Nephron progenitor cell (in vitro differentiated cells): ENCODE measurements around the gene LRCH3.
"Not testable (repeated sequence)": the region's sequence is repeated elsewhere in the genome, so short reads cannot be mapped to it uniquely, and the experiment has no call there.

Experiments
- DNase-seq: peaks from one replicate; pipeline ENCODE4 v3.0.0; 2021
- H3K27ac Mint-ChIP-seq: 2 replicates; pipeline ENCODE4 v1.8.0; 2021; ENCODE audit warnings: mild to moderate bottlenecking, moderate library complexity, mixed read lengths
- H3K27me3 Mint-ChIP-seq: 2 replicates; pipeline ENCODE4 v1.8.0; 2021; ENCODE audit warnings: mild to moderate bottlenecking, low read depth, mixed read lengths; ENCODE audit not compliant: poor library complexity
- H3K36me3 Mint-ChIP-seq: 2 replicates; pipeline ENCODE4 v1.8.0; 2021; ENCODE audit warnings: low read depth, mixed read lengths
- H3K4me1 Mint-ChIP-seq: 2 replicates; pipeline ENCODE4 v1.8.0; 2021; ENCODE audit warnings: mixed read lengths
- H3K4me3 Mint-ChIP-seq: 2 replicates; pipeline ENCODE4 v1.8.0; 2021; ENCODE audit warnings: mild to moderate bottlenecking, moderate library complexity, mixed read lengths
- H3K9me3 Mint-ChIP-seq: 2 replicates; pipeline ENCODE4 v1.8.0; 2021; ENCODE audit warnings: mild to moderate bottlenecking, moderate library complexity, mixed read lengths
- TF ChIP-seq, protein P1 (sequence below): fragments of 200-600 bp; sonication (generic); IDR thresholded peaks from 2 replicates; pipeline ENCODE4 v1.5.0; 2021; ENCODE audit warnings: antibody characterized with exemption

LRCH3 gene

DNA sequence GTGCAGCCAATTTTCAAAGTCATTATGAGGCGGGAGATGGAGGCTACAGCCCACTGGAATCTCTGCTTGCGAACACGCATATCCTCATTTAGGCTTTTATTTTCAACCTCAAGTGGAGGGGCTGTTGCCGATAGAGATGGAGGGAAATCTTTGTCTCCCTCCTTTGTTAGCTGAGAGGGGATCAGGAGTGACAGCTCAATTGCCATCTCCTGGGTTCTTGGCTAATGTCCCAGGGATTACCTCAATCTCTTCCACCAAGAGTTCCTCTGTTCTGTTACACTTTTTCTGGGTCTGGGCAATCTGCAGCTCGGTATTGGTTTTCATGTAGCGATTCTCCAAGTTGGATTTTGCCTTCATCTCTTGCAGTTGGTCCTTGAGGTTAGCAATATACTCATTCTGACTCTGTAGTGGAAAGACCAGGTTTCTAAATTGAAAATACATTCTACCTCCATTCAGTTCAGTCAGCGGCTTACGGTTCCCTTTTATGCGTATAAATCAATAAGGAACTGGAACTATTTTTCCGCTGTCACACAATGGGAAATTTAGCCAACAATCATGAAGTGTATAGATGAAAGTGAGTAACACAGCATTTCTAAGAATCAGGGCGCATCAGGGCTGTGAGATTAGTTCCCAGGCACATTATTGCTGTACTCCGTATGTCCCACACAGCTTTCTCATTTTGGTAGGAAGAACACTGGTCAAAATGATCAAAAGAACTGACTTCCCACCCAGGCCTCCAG is 122.8 kb downstream of the LRCH3 start:
- Mint-ChIP-seq H3K36me3 (peaks cover 9% of the 10 kb centered on the region), H3K9me3 (no peaks in the 10 kb centered on the region), H3K27ac (no peak overlapping the region), H3K4me1 (peaks cover 4% of the 10 kb centered on the region), H3K27me3 (peaks cover 4% of the 10 kb centered on the region), H3K4me3 (no peak overlapping the region)
- TF ChIP-seq, protein P1, sequence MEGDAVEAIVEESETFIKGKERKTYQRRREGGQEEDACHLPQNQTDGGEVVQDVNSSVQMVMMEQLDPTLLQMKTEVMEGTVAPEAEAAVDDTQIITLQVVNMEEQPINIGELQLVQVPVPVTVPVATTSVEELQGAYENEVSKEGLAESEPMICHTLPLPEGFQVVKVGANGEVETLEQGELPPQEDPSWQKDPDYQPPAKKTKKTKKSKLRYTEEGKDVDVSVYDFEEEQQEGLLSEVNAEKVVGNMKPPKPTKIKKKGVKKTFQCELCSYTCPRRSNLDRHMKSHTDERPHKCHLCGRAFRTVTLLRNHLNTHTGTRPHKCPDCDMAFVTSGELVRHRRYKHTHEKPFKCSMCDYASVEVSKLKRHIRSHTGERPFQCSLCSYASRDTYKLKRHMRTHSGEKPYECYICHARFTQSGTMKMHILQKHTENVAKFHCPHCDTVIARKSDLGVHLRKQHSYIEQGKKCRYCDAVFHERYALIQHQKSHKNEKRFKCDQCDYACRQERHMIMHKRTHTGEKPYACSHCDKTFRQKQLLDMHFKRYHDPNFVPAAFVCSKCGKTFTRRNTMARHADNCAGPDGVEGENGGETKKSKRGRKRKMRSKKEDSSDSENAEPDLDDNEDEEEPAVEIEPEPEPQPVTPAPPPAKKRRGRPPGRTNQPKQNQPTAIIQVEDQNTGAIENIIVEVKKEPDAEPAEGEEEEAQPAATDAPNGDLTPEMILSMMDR = no peak
- DNase-seq = no peak

- H3K9me3 Mint-ChIP-seq, H3K27me3 Mint-ChIP-seq, H3K4me3 Mint-ChIP-seq, H3K4me1 Mint-ChIP-seq, DNase-seq, H3K27ac Mint-ChIP-seq: not testable (repeated sequence)
- peaks cover 19% of the 10 kb centered on the region for H3K36me3 Mint-ChIP-seq
Observed at GRCh38 chr3:197921429-197922275, 130.6 kb downstream of the LRCH3 start.

DNA sequence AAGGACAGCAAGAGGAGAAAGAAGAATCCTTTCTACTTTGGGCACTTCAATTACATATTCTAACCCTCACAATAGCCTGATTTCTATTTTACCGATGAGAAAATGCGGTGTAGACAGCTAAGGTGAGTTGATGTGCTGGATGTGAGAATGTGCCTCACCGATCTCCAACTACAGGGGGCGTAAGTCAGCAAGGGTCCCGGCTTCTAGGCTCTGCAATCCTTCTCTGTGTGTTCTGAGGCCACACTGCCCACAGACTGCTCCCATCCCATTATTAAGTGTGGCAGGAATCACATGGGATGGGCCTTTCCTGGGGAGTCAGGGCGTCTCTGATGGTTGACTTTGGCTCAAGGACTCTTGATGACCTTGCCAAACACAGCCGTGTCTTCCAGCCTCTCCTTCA is 135.4 kb downstream of the LRCH3 start:
- Mint-ChIP-seq H3K36me3 (peaks cover 38% of the 10 kb centered on the region), H3K4me1 (no peaks in the 10 kb centered on the region), H3K27me3 (peaks cover 3% of the 10 kb centered on the region), H3K27ac (no peak overlapping the region), H3K9me3 (peaks cover 5% of the 10 kb centered on the region), H3K4me3 (no peak overlapping the region)
- TF ChIP-seq, protein P1 = peak; percentile 19
- no peak for DNase-seq

DNA sequence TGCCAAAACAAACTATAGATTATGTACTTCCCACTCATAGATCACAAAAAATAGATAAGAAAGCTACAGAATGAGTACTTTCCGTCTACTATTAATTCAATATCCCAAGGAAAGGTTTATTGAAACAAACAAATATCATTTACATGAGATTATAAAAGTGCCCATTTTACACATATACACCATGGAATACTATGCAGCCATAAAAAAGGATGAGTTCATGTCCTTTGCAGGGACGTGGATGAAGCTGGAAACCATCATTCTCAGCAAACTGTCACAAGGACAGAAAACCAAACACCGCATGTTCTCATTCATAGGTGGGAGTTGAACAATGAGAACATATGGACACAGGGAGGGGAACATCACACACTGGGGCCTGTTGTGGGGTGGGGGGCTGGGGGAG is 136.5 kb downstream of the LRCH3 start:
- not testable (repeated sequence) for DNase-seq, H3K9me3 Mint-ChIP-seq, H3K4me1 Mint-ChIP-seq, H3K27ac Mint-ChIP-seq, H3K4me3 Mint-ChIP-seq, H3K27me3 Mint-ChIP-seq
- peaks cover 31% of the 10 kb centered on the region for H3K36me3 Mint-ChIP-seq

GRCh38 chr3:197936819-197937384 is 145.8 kb downstream of the LRCH3 start:
- Mint-ChIP-seq H3K9me3 (no peaks in the 10 kb centered on the region), H3K4me3 (no peak overlapping the region), H3K36me3 (no peaks in the 10 kb centered on the region), H3K4me1 (no peaks in the 10 kb centered on the region), H3K27ac (no peak overlapping the region), H3K27me3 (peaks cover 4% of the 10 kb centered on the region)
- TF ChIP-seq, protein P1 = no peak
- DNase-seq = no peak
